HG02840 (cell line): ENCODE measurements around the gene SETD7.

ENCODE experiments used
- ATAC-seq: cut with Tn5 transposase; IDR thresholded peaks from one replicate; pipeline ENCODE4 v1.9.1; 2021; ENCODE audit warnings: mild to moderate bottlenecking, moderate library complexity, moderate number of reproducible peaks; ENCODE audit not compliant: unreplicated experiment, low FRiP score

Gene SETD7

GRCh38 chr4:139552517-139553307, 3.3 kb downstream of the SETD7 start:
- ATAC-seq, result no peak

DNA sequence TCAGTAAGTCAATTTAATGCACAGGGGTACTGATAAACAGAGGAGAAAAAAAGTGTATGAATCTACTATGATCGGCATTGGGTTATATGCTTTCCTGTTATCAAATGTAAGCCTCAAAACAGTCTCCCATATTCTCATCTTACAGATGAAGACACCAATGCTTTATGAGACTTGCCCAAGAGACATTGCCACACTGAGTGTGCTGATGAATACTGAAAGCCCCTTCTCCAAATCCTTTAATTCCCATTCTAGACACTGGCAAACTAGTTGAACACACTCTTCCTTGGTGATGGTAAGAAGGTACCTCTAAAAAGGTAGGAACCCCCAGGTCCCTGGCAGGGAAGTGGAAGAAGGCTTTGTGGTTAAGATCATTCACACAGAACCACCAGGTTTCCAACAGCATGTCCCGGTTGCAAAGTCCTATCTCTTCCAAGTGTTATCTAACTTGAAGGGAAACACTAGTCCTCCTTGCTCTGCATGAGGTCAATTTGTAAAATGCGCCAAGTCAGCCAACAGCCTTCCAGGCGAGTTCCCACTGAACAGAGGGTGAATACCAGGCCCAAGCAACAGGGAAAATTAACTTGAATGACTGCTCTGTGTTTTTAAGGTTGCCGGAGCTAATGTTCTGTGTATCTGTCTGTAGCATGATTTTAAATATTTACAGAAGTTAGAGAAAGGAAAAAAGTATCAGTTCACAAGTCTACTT, 5.1 kb downstream of the SETD7 start:
- no peak for ATAC-seq

GRCh38 chr4:139547979-139548378, 8.0 kb downstream of the SETD7 start:
- ATAC-seq, result no peak

GRCh38 chr4:139540632-139541031, 15.4 kb downstream of the SETD7 start:
- no peak for ATAC-seq

DNA sequence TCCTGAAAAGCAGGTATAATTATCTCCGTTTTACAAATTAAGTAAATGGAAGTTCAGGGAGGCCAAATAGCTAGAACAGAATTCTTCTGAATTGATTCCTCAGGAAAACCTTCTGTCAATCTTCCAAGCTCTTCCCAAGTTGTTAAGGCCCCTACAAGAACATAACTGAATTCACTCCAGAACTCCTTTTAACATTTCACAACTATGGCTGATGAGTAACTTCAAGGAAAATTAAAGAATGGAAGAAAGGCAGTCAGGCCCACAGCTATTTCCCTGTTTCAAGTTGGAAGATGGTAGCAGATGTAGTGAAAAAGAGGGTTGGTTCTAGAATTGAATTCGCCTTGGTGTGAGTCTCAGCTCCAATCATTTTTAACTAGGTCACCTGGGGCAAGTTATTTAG, 15.9 kb downstream of the SETD7 start:
- no peak for ATAC-seq

DNA sequence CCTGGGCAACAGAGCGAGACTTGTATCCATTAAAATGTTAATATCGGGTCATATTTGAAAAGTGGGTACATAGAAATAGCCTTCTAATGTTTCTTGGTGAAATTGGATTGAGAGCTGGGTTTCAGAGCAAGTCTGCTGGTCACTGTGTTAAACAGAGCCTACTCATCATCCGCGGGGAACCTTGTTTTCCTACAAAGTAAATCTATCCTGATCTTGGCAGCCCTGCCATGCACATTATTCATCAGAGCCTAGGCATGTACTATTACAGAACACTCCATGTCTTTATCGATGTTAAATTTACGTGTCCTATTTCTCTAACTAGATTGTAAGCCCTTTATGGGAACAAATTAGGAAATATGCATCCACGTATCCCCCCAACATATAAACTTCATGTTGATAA, 18.7 kb downstream of the SETD7 start:
- ATAC-seq, result no peak

GRCh38 chr4:139535871-139536234, 20.2 kb downstream of the SETD7 start:
- ATAC-seq, result no peak

GRCh38 chr4:139535228-139535870, 20.7 kb downstream of the SETD7 start:
- ATAC-seq, result no peak

- ATAC-seq, result no peak
Observed at GRCh38 chr4:139534287-139534950, 21.6 kb downstream of the SETD7 start.

DNA sequence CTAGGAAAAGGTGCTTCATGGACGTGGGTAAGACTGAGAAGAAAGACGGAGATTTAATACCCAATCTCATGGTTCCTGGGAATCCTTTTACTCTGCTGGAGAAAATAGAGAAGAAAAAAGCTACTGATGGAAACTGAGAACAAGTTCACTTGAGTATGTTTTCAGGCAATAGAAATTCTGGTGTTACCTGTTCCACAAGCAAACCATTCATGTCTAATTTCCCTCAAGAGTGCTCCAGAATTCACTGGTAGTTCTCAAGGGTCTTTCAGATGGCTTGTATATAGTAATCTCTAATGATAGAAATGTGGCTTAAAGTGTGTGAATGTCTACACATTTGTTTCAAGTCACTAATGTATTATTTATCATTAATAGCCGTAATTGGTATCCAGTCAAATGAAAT, 22.5 kb downstream of the SETD7 start:
- ATAC-seq, result no peak

DNA sequence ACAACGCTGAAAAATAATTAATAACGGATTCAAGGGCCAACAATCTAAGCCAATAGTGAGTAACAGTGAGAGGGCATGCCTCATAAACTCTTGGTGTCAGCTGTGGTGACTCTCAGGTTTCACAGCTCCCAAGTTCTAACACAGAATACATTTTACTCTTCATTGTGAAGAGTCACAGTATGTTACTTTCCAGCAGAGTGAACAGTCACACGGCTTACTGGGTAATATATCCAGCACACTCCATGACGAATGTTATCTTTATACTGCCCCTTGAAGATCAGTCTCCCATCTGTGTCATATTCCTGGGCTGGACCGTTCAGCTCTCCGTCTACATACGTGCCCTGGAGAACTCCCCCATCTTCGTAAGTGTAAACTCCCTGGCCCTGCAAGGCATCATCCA, 23.1 kb downstream of the SETD7 start:
- ATAC-seq, result no peak

DNA sequence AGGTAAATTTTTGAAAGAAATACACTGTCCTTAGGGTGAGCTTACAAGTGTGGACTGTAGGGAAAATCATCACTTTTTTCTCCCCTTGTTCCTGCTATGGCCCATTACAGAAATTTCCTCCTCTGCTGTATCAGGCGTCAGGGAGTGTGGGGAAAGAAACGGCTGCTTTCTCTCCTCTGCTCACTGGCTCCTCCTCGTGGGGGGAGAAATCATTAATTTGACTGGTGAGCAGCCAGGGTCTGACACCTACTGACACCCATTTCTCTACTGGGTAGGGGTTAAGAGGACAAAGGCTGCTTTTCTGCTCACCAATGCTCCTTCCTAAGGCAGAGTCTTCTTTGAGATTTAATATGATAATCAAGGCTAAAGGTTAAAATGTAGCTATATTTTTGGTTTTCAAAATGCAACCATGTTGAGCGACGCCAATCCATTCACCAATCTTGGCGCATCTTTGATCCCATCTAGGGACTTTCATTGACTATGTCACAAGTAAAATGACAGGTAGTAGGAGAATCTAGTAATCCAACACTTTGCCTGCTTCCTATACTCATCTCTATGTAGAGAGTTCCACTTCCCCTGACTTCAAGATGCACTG, 25.1 kb downstream of the SETD7 start:
- ATAC-seq, result no peak

DNA sequence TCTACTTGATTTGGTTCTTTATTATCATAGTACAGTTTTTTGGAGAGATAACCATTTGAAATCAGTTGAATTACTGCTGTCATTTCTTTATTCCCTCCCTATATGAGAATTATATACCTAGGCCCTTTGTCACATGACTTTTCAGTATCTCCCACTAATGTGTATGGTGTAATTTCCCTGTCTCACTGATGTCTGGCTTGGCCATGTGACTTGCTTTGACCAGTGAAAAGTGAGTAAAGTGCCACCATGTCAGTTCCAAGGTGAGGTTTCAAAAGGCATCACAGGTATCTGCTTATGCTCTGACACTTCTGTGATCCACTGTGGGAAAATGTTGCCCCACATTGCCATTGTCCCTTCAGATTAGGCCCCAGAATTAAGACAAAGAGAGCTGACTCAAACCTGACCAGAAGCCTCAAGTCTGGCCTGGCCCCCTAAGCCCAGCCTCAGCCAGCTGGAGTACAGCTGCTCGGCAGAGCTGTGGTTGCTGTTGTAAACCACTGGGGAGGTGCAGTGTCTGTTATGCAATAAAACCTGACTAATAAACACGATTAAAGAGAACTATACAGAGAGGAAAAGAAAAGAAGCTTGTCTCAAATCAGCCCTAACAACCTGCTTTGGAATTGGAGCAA, 27.5 kb downstream of the SETD7 start:
- ATAC-seq, result peak; percentile 81

- ATAC-seq, result no peak
Observed at GRCh38 chr4:139526928-139527327, 29.1 kb downstream of the SETD7 start.

GRCh38 chr4:139525414-139525813, 30.6 kb downstream of the SETD7 start:
- ATAC-seq, result no peak

DNA sequence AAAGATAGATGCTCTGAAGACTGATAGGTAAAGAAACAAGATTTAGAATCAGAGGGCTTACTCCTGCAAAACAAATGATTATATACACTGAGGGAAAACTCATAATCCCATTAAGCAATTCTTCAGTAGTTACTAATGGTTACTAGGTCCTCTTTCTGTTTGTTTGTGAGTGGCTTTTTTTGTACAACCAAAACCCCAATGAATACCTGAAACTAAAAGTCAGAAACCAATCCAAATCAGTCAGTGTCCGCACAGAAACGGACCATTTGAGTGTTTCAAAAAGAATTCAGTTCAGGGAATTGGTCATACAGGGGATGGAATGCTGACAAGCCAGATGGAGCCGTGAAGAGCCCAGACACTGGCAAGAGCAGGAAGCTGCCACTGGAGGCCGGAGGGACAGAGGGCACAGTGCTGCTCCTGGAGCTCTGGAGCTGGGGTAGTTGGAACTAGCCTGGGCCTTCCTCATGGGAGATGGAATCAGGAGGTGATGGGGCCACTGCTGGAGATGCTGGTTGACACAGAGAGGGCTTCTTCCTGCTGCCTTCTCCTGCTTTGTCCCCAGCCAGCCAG, 31.9 kb downstream of the SETD7 start:
- no peak for ATAC-seq

- no peak for ATAC-seq
Observed at GRCh38 chr4:139523076-139523475, 32.9 kb downstream of the SETD7 start.

DNA sequence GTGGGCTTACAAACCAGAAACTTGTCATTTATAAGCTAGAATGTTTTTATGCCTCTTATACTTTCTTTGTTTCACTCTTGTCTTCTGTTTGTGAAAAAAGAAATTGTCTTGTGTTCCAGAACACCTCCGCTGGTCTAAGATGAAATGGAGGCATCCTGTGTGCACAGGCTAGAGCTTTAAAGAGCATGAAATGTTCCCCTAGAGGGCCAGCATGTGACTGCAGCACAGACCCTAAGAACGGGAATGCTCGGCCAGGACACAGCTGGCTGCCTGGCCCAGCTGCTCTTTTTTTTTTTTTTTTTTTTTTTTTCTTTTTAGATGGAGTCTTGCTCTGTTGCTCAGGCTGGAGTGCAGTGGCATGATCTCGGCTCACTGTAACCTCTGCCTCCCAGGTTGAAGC, 33.6 kb downstream of the SETD7 start:
- ATAC-seq, result no peak

DNA sequence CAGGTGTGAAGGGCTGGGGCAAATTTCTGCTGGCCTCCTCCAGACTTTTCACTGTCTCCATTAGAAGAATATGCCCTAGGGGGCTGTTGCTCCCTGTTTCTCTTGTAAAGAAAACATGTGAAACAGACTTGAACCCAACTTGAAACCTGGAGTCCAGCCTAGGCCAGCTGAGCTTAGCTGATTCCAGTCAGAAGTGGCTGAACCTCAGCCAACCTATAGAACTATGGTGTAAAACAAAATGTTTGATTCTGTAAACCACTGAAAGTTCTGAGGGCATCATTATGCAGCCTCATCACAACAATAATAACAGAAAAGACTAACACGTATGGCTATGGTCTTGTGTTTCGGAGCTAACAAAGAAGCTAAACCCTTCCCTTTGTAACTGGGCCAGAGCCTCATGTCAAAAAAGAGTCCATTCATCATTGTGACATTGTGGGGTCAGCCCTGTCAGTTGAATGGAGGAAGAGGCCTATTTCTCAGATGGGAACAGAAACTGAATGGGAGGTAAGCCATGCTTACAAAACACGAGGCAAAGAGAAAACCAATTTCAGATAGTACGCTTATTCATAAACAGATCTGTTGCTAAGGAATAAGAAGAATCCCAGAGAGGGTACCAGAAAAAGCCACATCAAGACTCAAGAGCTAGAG, 34.1 kb downstream of the SETD7 start:
- no peak for ATAC-seq
